KMS-11 (cell line): Measurements from ENCODE around the gene DAD1.

ENCODE experiments used
- H2AFZ ChIP-seq: fragments of 200-600 bp; sonication (generic); 2 replicates; pipeline ENCODE4 v1.6.1; 2016; ENCODE audit warnings: antibody characterized with exemption, mixed run types, low read depth
- H3K27ac ChIP-seq: fragments of 200-600 bp; sonication (generic); 2 replicates; pipeline ENCODE4 v1.6.1; 2016; ENCODE audit warnings: mild to moderate bottlenecking, mixed run types
- H3K27me3 ChIP-seq: fragments of 200-600 bp; sonication (generic); 2 replicates; pipeline ENCODE4 v1.6.1; 2017; ENCODE audit warnings: mild to moderate bottlenecking, low read depth, mixed run types, moderate library complexity; ENCODE audit not compliant: insufficient read depth
- H3K36me3 ChIP-seq: fragments of 200-600 bp; sonication (generic); 2 replicates; pipeline ENCODE4 v1.6.1; 2017; ENCODE audit warnings: mild to moderate bottlenecking, mixed run types; ENCODE audit not compliant: insufficient read depth
- H3K4me1 ChIP-seq: fragments of 200-600 bp; sonication (generic); 2 replicates; pipeline ENCODE4 v1.6.1; 2016; ENCODE audit warnings: mild to moderate bottlenecking, low read depth, mixed run types; ENCODE audit not compliant: poor library complexity, severe bottlenecking
- H3K4me2 ChIP-seq: fragments of 200-600 bp; sonication (generic); 2 replicates; pipeline ENCODE4 v1.7.0; 2016; ENCODE audit warnings: mild to moderate bottlenecking, mixed run types
- H3K4me3 ChIP-seq: fragments of 200-600 bp; sonication (generic); IDR thresholded peaks from 2 replicates; pipeline ENCODE4 v1.6.1; 2017; ENCODE audit warnings: low read depth, low read length, mixed read lengths; ENCODE audit not compliant: insufficient read depth
- H3K79me2 ChIP-seq: fragments of 200-600 bp; sonication (generic); 2 replicates; pipeline ENCODE4 v1.6.1; 2016; ENCODE audit warnings: low read depth, mixed run types; ENCODE audit not compliant: insufficient read depth
- H3K9ac ChIP-seq: fragments of 200-600 bp; sonication (generic); 2 replicates; pipeline ENCODE4 v1.6.1; 2016; ENCODE audit warnings: mild to moderate bottlenecking, mixed run types
- H4K20me1 ChIP-seq: fragments of 200-600 bp; sonication (generic); 2 replicates; pipeline ENCODE4 v1.6.1; 2016; ENCODE audit warnings: mild to moderate bottlenecking, mixed run types; ENCODE audit not compliant: insufficient read depth
- CTCF ChIP-seq: fragments of 200-600 bp; sonication (generic); conservative IDR thresholded peaks from 2 replicates; pipeline ENCODE4 v1.6.1; 2017; ENCODE audit warnings: low read depth, mild to moderate bottlenecking, antibody characterized with exemption, low read length, moderate library complexity, mixed read lengths

DAD1 gene

DNA sequence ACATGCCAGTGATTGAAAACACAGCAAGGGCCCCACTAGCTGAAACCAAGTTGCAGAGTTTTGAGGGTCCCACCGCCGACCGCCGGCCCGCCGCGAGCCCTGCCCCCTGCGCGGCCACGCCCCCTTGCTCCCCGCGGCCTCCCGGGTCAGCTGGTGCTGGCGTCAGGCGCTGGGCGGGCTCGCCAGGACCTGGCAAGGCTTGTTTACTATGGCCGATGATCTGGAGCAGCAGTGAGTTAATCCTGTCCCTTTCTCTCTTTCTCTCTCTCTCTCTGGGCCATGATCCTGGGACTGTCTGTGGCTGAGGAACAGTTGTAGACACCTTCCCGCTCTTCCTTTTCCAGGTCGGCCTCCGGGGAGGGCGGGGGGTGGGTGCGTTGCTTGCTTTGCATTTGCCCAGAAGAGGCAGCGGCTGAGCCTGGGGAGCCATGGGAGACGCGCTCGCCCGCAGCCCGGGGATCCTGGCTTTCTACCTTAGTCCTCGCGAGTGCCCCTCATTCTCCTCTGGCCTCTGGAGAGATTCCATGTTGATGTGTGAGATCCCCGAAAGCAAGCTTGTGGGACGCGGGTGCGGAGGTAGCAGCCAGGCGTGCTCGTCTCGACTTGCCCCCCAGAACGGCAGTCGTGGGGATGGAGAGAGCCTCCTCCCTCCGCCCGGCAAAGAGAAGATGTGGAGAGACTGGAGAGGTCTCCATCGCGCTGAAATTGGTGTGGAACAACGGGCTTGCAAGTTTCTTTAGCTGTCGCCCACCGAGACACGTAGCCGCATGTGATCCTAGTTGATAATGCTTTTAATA is 9.3 kb upstream of the DAD1 start, which contains the start of gene ABHD4:
TSS of gene ABHD4 (plus strand) at position 202 of the 797 bp plus-strand sequence. CDS start at position 209, 7 bp downstream.
- no peaks in the 10 kb centered on the region for H3K27me3 ChIP-seq
- no peak within 1 kb of the TSS for H3K4me3 ChIP-seq
- peak within 1 kb of the TSS; percentile 76 for H3K9ac ChIP-seq
- H2AFZ ChIP-seq, result peak within 1 kb of the TSS; percentile 91
- peak within 1 kb of the TSS; percentile 84 for H3K4me2 ChIP-seq
- no peaks in the 10 kb centered on the region for H4K20me1 ChIP-seq
- no peak for TF ChIP-seq CTCF
- H3K36me3 ChIP-seq, result no peaks in the 10 kb centered on the region
- H3K79me2 ChIP-seq, result peaks cover 22% of the 10 kb centered on the region
- H3K27ac ChIP-seq, result peak within 1 kb of the TSS; percentile 83
- H3K4me1 ChIP-seq, result peaks cover 49% of the 10 kb centered on the region

- peak overlapping the region; percentile 91 for H2AFZ ChIP-seq
- H3K9ac ChIP-seq, result peak overlapping the region; percentile 76; the same call in 1 of the 2 replicates
- no peaks in the 10 kb centered on the region for H3K27me3 ChIP-seq
- no peaks in the 10 kb centered on the region for H3K36me3 ChIP-seq
- H3K4me1 ChIP-seq, result peaks cover 49% of the 10 kb centered on the region
- no peak for TF ChIP-seq CTCF
- H3K4me3 ChIP-seq, result no peak overlapping the region
- no peaks in the 10 kb centered on the region for H4K20me1 ChIP-seq
- H3K27ac ChIP-seq, result peak overlapping the region; percentile 83; the same call in 1 of the 2 replicates
- H3K4me2 ChIP-seq, result peak overlapping the region; percentile 84
- H3K79me2 ChIP-seq, result peaks cover 22% of the 10 kb centered on the region
Observed at GRCh38 chr14:22597771-22598098, 8.7 kb upstream of the DAD1 start.

DNA sequence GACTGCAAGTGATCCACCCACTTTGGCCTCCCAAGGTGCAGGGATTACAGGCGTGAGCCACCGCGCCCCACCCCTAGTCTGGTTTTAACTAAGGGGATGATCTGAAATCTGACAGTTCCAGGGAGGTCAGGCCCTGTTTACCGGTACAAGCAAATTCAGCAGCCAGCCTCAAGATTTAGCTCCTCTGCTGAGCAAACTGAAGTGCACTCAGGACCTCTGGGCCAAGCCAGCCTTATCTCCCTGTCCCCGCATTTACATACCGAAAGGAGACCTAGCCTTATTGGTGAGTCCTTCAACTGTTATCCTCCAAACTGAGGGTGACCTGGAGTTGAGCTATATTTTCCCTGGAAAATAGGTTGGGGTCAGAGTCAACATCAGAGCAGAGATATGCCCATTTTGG is 8.2 kb upstream of the DAD1 start:
- Histone ChIP-seq H2AFZ (peak overlapping the region; percentile 91), H3K79me2 (peaks cover 22% of the 10 kb centered on the region), H3K4me3 (no peak overlapping the region), H4K20me1 (no peaks in the 10 kb centered on the region), H3K27me3 (no peaks in the 10 kb centered on the region), H3K27ac (peak overlapping the region; percentile 83; the same call in 1 of the 2 replicates), H3K4me2 (peak overlapping the region; percentile 84), H3K4me1 (peaks cover 49% of the 10 kb centered on the region), H3K9ac (peak overlapping the region; percentile 76; the same call in 1 of the 2 replicates), H3K36me3 (no peaks in the 10 kb centered on the region)
- no peak for TF ChIP-seq CTCF

GRCh38 chr14:22596354-22596879 is 7.4 kb upstream of the DAD1 start:
- Histone ChIP-seq H2AFZ (no peak overlapping the region), H3K4me2 (no peak overlapping the region), H4K20me1 (no peaks in the 10 kb centered on the region), H3K27me3 (no peaks in the 10 kb centered on the region), H3K36me3 (no peaks in the 10 kb centered on the region), H3K79me2 (peaks cover 22% of the 10 kb centered on the region), H3K27ac (no peak overlapping the region), H3K4me3 (no peak overlapping the region), H3K9ac (no peak overlapping the region), H3K4me1 (peaks cover 48% of the 10 kb centered on the region)
- TF ChIP-seq CTCF, result no peak
